Panc1 (cell line): ENCODE data around the gene RENBP. TPM values are rescaled to one million over a fixed set of nuclear protein-coding genes. Genes with fewer than 3 reads are reported as not detected.

ENCODE experiments used
- ATAC-seq: fragments of 200-7000 bp; cut with Tn5 transposase; 2 replicates; pipeline ENCODE4 v1.9.1; 2020; ENCODE audit warnings: mild to moderate bottlenecking, moderate library complexity
- BruUV-seq: library from RNA; stranded (reverse); fragments of 400-500 nt; replicated peaks from 2 replicates; lab custom pipeline; 2021; lab: Mats Ljungman, UMichigan
- CTCF ChIA-PET: fragments of 300-600 bp; sonication (Branson Sonifier 250); formaldehyde crosslinking; loops from one replicate; lab custom pipeline; 2022; ENCODE audit warnings: antibody characterized with exemption; lab: Charles Lee
- POLR2A ChIA-PET: fragments of 300-600 bp; sonication (Branson Sonifier 250); formaldehyde crosslinking; loops from one replicate; lab custom pipeline; 2022; ENCODE audit warnings: antibody characterized with exemption; lab: Charles Lee
- DNase-seq: peaks from one replicate; pipeline ENCODE4 v3.0.0-alpha.2; 2010; ENCODE audit warnings: low read depth, low spot score
- H3K27ac ChIP-seq: 2 replicates; pipeline ENCODE4 v1.5.1; 2011; ENCODE audit warnings: mild to moderate bottlenecking, low read length, inconsistent platforms
- H3K27me3 ChIP-seq: fragments of 200-500 bp; sonication (Bioruptor generic); 2 replicates; pipeline ENCODE4 v1.6.0; 2014; ENCODE audit warnings: low read length, inconsistent platforms; ENCODE audit not compliant: control insufficient read depth, insufficient read depth
- H3K36me3 ChIP-seq: fragments of 200-500 bp; sonication (Bioruptor generic); 2 replicates; pipeline ENCODE4 v1.5.1; 2014; ENCODE audit warnings: inconsistent platforms, mild to moderate bottlenecking, low read length, moderate library complexity; ENCODE audit not compliant: control insufficient read depth, insufficient read depth
- H3K4me1 ChIP-seq: 2 replicates; pipeline ENCODE4 v1.5.1; 2011; ENCODE audit warnings: inconsistent platforms, mild to moderate bottlenecking, low read length, moderate library complexity; ENCODE audit not compliant: control insufficient read depth, insufficient read depth
- H3K4me3 ChIP-seq, 2 experiments: 2 replicates each; pipeline ENCODE4 v1.5.1; 2011 to 2012; ENCODE audit warnings: low read depth in 2 of 2, low read length in 2 of 2, mild to moderate bottlenecking in 2 of 2, inconsistent platforms in 1 of 2, moderate library complexity in 1 of 2
- H3K9me3 ChIP-seq: fragments of 200-500 bp; sonication (Bioruptor generic); 2 replicates; pipeline ENCODE4 v1.5.1; 2014; ENCODE audit warnings: low read depth, mild to moderate bottlenecking, inconsistent platforms, low read length, moderate library complexity; ENCODE audit not compliant: control insufficient read depth, insufficient read depth
- POLR2AphosphoS5 ChIP-seq: IDR thresholded peaks from 2 replicates; pipeline ENCODE4 v1.6.1; 2012; ENCODE audit warnings: mild to moderate bottlenecking, low read depth, low read length, moderate library complexity
- REST ChIP-seq, 2 experiments: IDR thresholded peaks; 2 replicates each; pipeline ENCODE4 v1.6.1; 2011 to 2012; ENCODE audit warnings: low read depth in 2 of 2, control low read depth in 1 of 2, low read length in 1 of 2, mild to moderate bottlenecking in 1 of 2, moderate library complexity in 1 of 2; ENCODE audit not compliant: insufficient read depth in 1 of 2
- SIN3A ChIP-seq: IDR thresholded peaks from 2 replicates; pipeline ENCODE4 v1.6.1; 2012; ENCODE audit warnings: low read depth, mild to moderate bottlenecking, low read length, moderate library complexity, borderline replicate concordance; ENCODE audit not compliant: insufficient read depth
- TCF7L2 ChIP-seq: IDR thresholded peaks from 2 replicates; pipeline ENCODE4 v1.6.1; 2011; ENCODE audit warnings: mild to moderate bottlenecking, low read depth, low read length, inconsistent platforms
- in situ Hi-C: cut with HindIII; loops from 2 replicates; pipeline ENCODE4 v1.10.0; 2016; ENCODE audit warnings: low sequenced_read_pairs, low pct_unique_long_range_greater_than_20kb
- intact Hi-C: fragments of 100-400 bp; cut with micrococcal nuclease; formaldehyde crosslinking; loops from one replicate; pipeline ENCODE4 v1.10.0; 2022; ENCODE audit not compliant: unreplicated experiment
- total RNA-seq: library from RNA; stranded (reverse); gene quantifications from one replicate; pipeline ENCODE4 v1.2.1, GENCODE V29; 2021; ENCODE audit not compliant: unreplicated experiment
- TF ChIP-seq, protein P1 (sequence below): fragments of 450-650 bp; IDR thresholded peaks from 2 replicates; pipeline ENCODE4 v1.5.1; 2017; ENCODE audit warnings: mild to moderate bottlenecking

RENBP gene
- total RNA-seq, 1 experiment from 2014 or later = 0.62 TPM

DNA sequence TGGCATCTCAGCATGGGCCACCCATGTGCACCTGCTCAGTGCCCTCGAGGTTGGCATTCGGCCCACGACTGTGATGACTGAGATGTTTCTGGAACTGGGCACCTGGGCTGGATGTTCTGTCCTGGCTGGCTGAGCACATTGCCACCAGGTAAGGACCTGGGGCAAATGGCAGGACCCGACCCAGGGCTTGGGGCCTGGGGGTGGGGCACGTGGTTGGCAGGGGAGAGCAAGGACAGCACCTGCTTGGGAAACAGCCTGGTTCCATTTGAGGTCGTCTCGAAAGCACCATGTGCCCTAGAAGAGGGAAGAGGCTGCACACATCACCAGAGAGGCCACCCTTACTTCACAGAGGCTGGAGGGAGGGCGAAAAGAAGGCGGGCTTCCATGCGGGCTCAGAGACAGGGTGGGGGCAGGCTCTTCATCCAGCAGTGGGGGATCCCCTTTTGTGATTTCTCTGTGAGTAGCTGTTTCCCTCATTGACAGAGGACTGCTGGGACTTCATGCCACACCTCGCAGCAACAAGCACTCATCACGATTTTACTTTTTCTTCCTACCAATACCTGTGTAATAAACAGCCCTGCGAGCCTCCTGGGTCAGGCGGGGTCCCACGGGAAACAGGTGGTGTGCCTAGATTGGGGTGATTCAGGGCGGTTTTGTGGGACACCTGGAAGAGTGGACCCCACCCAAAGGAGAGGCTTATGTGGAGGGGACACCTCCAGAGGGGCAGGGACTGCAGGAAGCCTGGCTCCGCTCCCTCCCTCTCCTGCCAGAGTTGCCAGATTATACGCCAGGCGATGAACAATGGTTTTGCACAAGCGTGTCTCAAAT, 40.1 kb upstream of the RENBP start:
- H3K27ac ChIP-seq = peak overlapping the region; percentile 34
- TF ChIP-seq SIN3A = no peak
- no peak for TF ChIP-seq REST (IDR thresholded peaks at IDR 0.05; ENCODE audit: insufficient read depth in 1 of 2, low read depth in 2 of 2, low read length in 1 of 2)
- TF ChIP-seq TCF7L2 = no peak
- TF ChIP-seq, protein P1, sequence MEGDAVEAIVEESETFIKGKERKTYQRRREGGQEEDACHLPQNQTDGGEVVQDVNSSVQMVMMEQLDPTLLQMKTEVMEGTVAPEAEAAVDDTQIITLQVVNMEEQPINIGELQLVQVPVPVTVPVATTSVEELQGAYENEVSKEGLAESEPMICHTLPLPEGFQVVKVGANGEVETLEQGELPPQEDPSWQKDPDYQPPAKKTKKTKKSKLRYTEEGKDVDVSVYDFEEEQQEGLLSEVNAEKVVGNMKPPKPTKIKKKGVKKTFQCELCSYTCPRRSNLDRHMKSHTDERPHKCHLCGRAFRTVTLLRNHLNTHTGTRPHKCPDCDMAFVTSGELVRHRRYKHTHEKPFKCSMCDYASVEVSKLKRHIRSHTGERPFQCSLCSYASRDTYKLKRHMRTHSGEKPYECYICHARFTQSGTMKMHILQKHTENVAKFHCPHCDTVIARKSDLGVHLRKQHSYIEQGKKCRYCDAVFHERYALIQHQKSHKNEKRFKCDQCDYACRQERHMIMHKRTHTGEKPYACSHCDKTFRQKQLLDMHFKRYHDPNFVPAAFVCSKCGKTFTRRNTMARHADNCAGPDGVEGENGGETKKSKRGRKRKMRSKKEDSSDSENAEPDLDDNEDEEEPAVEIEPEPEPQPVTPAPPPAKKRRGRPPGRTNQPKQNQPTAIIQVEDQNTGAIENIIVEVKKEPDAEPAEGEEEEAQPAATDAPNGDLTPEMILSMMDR = no peak
- TF ChIP-seq POLR2AphosphoS5 = no peak
- in situ Hi-C loops (no loop called here), intact Hi-C loops (no loop called here)
- peaks cover 5% of the 10 kb centered on the region for H3K4me1 ChIP-seq
- H3K9me3 ChIP-seq = no peaks in the 10 kb centered on the region
- H3K36me3 ChIP-seq = no peaks in the 10 kb centered on the region
- ChIA-PET CTCF (no interaction called here), POLR2A (no interaction called here)
- BruUV-seq = no TSS peak
- H3K27me3 ChIP-seq = no peaks in the 10 kb centered on the region
- no peak overlapping the region for H3K4me3 ChIP-seq
- DNase-seq (no peak), ATAC-seq (no peak)

GRCh38 chrX:153983321-153983801, 38.9 kb upstream of the RENBP start:
- Histone ChIP-seq H3K36me3 (no peaks in the 10 kb centered on the region), H3K27me3 (no peaks in the 10 kb centered on the region), H3K4me1 (peaks cover 5% of the 10 kb centered on the region), H3K9me3 (no peaks in the 10 kb centered on the region), H3K27ac (no peak overlapping the region), H3K4me3 (no peak overlapping the region)
- TF ChIP-seq SIN3A = no peak
- TF ChIP-seq, protein P1 = no peak
- ChIA-PET POLR2A (no interaction called here), CTCF (no interaction called here)
- intact Hi-C loops = no loop called here
- no TSS peak for BruUV-seq
- in situ Hi-C loops = no loop called here
- ATAC-seq (no peak; the same call in 1 of the 2 replicates), DNase-seq (no peak)
